GM20000 (cell line): ENCODE data around the gene SPIN1.

Source experiments
- DNase-seq: peaks from one replicate; pipeline ENCODE4 v3.0.0; 2012; ENCODE audit warnings: low spot score
- CTCF ChIP-seq: IDR thresholded peaks from 2 replicates; pipeline ENCODE4 v1.5.1; 2012; ENCODE audit warnings: mild to moderate bottlenecking, control low read depth; ENCODE audit errors: extremely low read depth, missing control alignments

SPIN1 gene

GRCh38 chr9:88501086-88501485 is 112.8 kb downstream of the SPIN1 start:
- no peak for DNase-seq
- TF ChIP-seq CTCF: no peak

DNA sequence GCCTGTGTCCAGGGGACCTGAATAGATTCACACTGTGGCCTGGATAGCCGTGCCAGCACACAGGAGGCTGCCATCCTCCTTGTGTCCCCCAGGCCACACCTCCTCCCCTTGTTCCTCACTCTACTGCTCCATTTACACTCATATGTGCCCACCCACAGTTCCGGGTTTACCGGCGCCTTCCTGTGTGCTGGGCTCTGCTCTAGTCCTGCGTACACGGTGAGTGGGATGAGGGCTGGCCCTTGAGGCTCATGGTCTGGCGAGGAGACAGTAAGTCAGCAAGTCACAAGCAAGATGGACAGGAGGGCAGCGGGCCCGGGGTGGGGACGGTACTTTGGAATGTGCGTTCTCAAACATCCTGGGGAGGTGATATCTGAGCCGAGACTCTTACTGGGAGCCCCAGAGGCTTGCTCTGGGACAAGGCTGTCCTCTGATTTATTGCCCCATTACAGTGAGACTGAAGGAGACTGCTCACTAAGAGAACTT is 114.3 kb downstream of the SPIN1 start:
- no peak for DNase-seq
- no peak for TF ChIP-seq CTCF

DNA sequence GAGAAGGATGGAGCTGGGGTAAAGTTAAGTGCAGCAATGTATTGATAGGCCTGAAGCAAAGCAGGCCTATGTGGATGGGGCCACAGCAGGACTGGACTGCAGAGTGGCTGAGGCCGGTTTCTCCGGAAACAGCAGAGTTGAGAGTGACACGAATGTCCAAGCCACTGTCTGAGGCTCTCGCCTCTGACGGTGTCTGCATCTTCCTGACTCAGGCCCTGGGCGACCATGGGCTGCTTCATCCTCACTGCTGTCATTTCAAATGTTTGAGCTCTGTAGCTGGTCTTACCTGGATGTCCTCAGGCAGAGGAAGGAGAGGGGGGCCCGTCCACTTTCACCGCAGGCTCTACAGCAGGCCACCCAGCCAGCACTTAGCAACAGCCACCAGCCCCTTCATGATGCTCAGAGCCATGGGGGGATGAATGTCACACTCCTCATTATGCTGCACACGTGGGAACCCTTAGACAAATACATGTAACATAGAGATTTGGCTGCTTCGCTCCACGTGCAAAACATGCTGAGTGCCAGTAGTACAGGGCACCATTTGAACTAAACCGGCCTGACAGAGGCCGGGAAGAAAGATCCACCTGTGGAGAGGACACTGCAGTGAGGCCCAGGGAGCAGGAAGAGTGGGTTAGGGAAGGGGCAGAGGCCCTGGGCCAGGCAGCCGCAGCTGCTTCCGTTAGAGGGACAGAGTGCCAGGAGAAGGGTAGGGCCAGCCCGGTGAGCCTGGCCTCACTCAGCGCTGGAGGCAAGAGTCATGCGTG is 115.0 kb downstream of the SPIN1 start:
- no peak for DNase-seq
- no peak for TF ChIP-seq CTCF

DNA sequence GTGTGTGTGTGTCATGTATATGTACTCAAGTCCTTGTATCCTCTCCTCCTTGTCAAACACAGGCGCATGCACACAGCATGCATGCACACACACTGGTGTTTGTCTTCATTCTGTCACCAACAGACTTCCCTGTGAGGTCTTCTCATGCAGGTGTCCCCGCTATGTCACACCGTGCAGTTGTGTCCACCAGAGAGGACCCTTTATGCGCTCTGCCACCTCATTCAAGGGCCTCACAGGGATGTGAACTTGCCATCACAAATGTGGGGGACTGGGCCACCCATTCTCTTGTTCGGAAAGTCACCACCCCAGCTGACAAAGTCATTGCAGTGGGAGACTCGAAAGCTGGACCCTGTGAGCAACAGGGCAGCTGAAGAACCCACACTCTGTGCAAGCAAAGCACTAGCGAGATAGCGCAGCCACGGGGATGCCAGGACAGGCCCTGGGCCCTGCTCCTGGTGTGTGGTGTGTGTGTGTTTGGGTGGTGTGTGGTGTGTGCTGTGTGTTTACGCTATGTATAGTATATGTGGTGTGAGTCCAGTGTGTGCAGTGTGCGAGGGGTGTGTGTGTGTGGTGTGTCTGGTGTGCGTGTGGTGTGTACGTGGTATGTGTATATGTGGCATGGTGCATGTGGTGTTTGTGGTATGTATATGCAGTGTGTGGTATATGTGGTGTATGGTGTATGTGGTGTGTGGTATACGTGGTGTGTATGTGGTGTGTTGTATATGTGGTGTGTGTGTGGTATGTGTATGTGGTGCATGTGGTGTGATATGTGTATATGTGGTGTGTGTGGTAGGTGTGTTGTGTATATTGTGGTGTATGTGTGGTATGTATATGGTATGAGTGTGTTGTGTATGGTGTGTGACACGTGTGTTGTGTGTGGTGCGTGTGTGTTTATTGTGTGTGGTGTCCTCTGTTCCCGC is 115.9 kb downstream of the SPIN1 start:
- no peak for DNase-seq
- no peak for TF ChIP-seq CTCF

DNA sequence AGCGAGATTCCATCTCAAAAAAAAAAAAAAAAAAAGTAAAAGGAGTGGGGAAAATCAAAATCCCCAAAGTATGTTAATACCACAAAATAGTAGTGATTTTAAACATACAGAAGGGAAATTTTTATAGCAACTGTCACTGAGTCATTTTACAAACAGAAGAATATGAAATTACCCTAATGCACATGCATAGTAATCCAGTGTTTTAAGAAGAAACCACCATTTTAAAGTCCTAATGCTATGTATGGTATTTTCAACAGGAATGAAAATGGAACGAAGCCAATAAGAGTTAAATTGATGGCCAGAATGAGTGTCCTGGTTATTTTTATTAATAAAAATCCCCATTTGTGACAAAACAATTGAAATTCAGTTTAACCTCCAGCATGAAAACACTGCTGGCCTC is 120.1 kb downstream of the SPIN1 start:
- TF ChIP-seq CTCF: no peak
- DNase-seq: no peak

DNA sequence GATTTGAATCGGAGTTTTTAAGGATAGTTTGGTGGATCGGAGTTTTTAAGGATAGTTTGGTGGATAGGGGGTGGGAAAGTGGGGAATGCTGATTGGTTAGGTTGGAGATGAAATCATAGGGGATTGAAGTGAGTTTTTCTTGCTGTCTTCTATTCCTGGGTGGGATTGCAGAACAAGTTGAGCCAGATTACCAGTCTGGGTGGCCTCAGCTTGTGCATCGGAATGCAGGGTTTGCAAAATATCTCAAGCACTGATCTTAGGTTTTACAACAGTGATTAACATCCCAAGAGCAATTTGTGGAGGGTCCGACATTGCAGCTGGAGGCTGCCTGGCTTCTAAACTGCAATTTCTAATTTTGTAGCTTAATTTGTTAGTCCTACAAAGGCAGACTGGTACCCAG is 123.7 kb downstream of the SPIN1 start:
- no peak for TF ChIP-seq CTCF
- DNase-seq: no peak

DNA sequence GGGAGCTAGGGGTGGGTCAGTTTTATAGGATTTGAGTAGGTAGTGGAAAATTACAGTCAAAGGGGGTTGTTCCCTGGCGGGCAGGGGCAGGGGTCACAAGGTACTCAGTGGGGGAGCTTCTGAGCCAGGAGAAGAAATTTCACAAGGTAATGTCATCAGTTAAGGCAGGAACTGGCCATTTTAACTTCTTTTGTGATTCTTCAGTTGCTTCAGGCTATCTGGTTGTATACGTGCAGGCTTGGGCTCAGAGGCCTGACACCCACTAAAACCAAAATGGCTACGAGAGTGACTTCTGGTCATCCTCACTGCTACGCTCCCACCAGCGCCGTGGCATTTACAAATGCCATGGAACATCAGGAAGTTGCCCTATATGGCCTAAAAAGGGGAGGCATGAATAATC is 126.0 kb downstream of the SPIN1 start:
- no peak for DNase-seq
- no peak for TF ChIP-seq CTCF
